MCF 10A (cell line): Measurements from ENCODE around the gene SUPT6H. TPM values are rescaled to one million over a fixed set of nuclear protein-coding genes. Genes with fewer than 3 reads are reported as not detected.

Experiments
- Bru-seq: library from RNA; stranded (reverse); fragments of 400-500 nt; gene quantifications from one replicate; lab custom pipeline; 2021; lab: Mats Ljungman, UMichigan
- BruChase-seq, 2 experiments: library from RNA; stranded (reverse); fragments of 400-500 nt; gene quantifications; one replicate each; lab custom pipeline; 2021; lab: Mats Ljungman, UMichigan
- BruUV-seq: library from RNA; stranded (reverse); fragments of 400-500 nt; replicated peaks from 2 replicates; lab custom pipeline; 2021; lab: Mats Ljungman, UMichigan
- CTCF ChIA-PET: fragments of 300-600 bp; sonication (Branson Sonifier 250); formaldehyde crosslinking; extraction: SDS; loops from one replicate; lab custom pipeline; 2021; ENCODE audit warnings: antibody characterized with exemption, inconsistent platforms; lab: Yijun Ruan, JAX
- POLR2A ChIA-PET: fragments of 300-600, 350-650 bp; sonication (Branson Sonifier 250); formaldehyde crosslinking; extraction: SDS; loops from one replicate; lab custom pipeline; 2020; ENCODE audit warnings: antibody characterized with exemption, inconsistent platforms; lab: Yijun Ruan, JAX
- DNase-seq: peaks from one replicate; pipeline ENCODE4 v3.0.0-alpha.2; 2018; ENCODE audit not compliant: unreplicated experiment
- H3K27ac Mint-ChIP-seq: one replicate; pipeline ENCODE4 v1.8.0; 2022; ENCODE audit warnings: mild to moderate bottlenecking, low read depth, mixed read lengths; ENCODE audit not compliant: unreplicated experiment
- H3K27me3 Mint-ChIP-seq: one replicate; pipeline ENCODE4 v1.8.0; 2022; ENCODE audit warnings: mixed read lengths; ENCODE audit not compliant: insufficient read depth, unreplicated experiment
- H3K36me3 Mint-ChIP-seq: one replicate; pipeline ENCODE4 v1.8.0; 2022; ENCODE audit warnings: mild to moderate bottlenecking, moderate library complexity, mixed read lengths; ENCODE audit not compliant: insufficient read depth, unreplicated experiment
- H3K4me1 Mint-ChIP-seq: one replicate; pipeline ENCODE4 v1.8.0; 2022; ENCODE audit warnings: mixed read lengths; ENCODE audit not compliant: insufficient read depth, unreplicated experiment
- H3K4me3 Mint-ChIP-seq: one replicate; pipeline ENCODE4 v1.8.0; 2022; ENCODE audit warnings: mild to moderate bottlenecking, moderate library complexity, mixed read lengths; ENCODE audit not compliant: unreplicated experiment
- H3K9me3 Mint-ChIP-seq: one replicate; pipeline ENCODE4 v1.8.0; 2022; ENCODE audit warnings: mixed read lengths; ENCODE audit not compliant: unreplicated experiment
- CTCF ChIP-seq: fragments of 200-600 bp; IDR thresholded peaks from one replicate; pipeline ENCODE4 v1.8.0; 2022; ENCODE audit warnings: antibody characterized with exemption, mild to moderate bottlenecking; ENCODE audit not compliant: unreplicated experiment
- intact Hi-C: fragments of 100-400 bp; cut with micrococcal nuclease; formaldehyde crosslinking; loops from 2 replicates; pipeline ENCODE4 v1.14.1; 2022
- long read RNA-seq: library from polyadenylated mRNA; stranded (forward); transcript quantifications from one replicate; pipeline ENCODE4 v2.0.0, GENCODE V29; 2022
- total RNA-seq: library from RNA; stranded (reverse); gene quantifications from 2 replicates; pipeline ENCODE4 v1.2.3, GENCODE V29; 2022

The SUPT6H gene
- total RNA-seq, result 81.7 and 86.4 TPM in 2 replicates
- Bru-seq, nascent RNA, result percentile 88 among the genes with signal in this experiment
- BruChase-seq, experiment 1, labeled RNA remaining after a 6-hour chase, result percentile 94 among the genes with signal in this experiment
- percentile 89 among the genes with signal in this experiment for BruChase-seq, experiment 2, labeled RNA remaining after a 2-hour chase
- long read RNA-seq, full-length matches to known transcripts, result 84 of 142 reads
- long read RNA-seq, partial matches to known transcripts, result 36 of 142 reads
- long read RNA-seq, other reads (novel, unspliced or antisense), result 22 of 142 reads

- DNase-seq, result peak; percentile 86
- Mint-ChIP-seq H3K36me3 (peaks cover 39% of the 10 kb centered on the region), H3K27me3 (no peaks in the 10 kb centered on the region), H3K27ac (peak within 1 kb of the TSS; percentile 96), H3K4me1 (peaks cover 46% of the 10 kb centered on the region), H3K9me3 (no peaks in the 10 kb centered on the region), H3K4me3 (peak within 1 kb of the TSS; percentile 88)
- CTCF ChIA-PET, result interaction anchor here (0.6 to 3.3 kb wide), 6 partner anchors 10 to 70 kb away, joined by 3 to 25 read pairs (median 4); partner anchors contain the start of gene BLTP2
- BruUV-seq, result TSS peak; percentile 69
- no peak for TF ChIP-seq CTCF
- intact Hi-C loops, result no loop called here
- POLR2A ChIA-PET, result interaction anchor here (0.7 to 5.7 kb wide), 28 partner anchors 8 to 690 kb away, joined by 3 to 208 read pairs (median 7); partner anchors contain the start of genes ALDOC, BLTP2, FAM222B and IFT20
Observed at GRCh38 chr17:28661635-28662526, at the start of gene SUPT6H, which contains the start of gene SDF2. TSS of gene SUPT6H (plus strand) at chr17:28662205. CDS start at chr17:28673402, 11,197 bp downstream. TSS of gene SDF2 (minus strand) at chr17:28661906. CDS start at chr17:28661876, 30 bp downstream.

- Mint-ChIP-seq H3K4me1 (no peaks in the 10 kb centered on the region), H3K9me3 (no peaks in the 10 kb centered on the region), H3K36me3 (peaks cover 62% of the 10 kb centered on the region), H3K27me3 (no peaks in the 10 kb centered on the region), H3K4me3 (no peak overlapping the region), H3K27ac (no peak overlapping the region)
- TF ChIP-seq CTCF, result no peak
- intact Hi-C loops, result no loop called here
- ChIA-PET CTCF (interaction anchor here (0.6 to 2.0 kb wide), 12 partner anchors 9 to 1007 kb away, joined by 3 to 10 read pairs (median 3); partner anchors contain the start of gene SPAG5), POLR2A (interaction anchor here (0.8 to 1.0 kb wide), 2 partner anchors 13 to 36 kb away, joined by 3 to 4 read pairs; partner anchors contain the start of gene ALDOC)
- BruUV-seq, result no TSS peak
- no peak for DNase-seq
Observed at GRCh38 chr17:28612531-28612930, 49.5 kb upstream of the SUPT6H start.

GRCh38 chr17:28612936-28613872 is 48.8 kb upstream of the SUPT6H start:
- Mint-ChIP-seq H3K27ac (no peak overlapping the region), H3K27me3 (no peaks in the 10 kb centered on the region), H3K4me3 (no peak overlapping the region), H3K4me1 (no peaks in the 10 kb centered on the region), H3K9me3 (no peaks in the 10 kb centered on the region), H3K36me3 (peaks cover 65% of the 10 kb centered on the region)
- CTCF ChIA-PET, result interaction anchor here (0.6 to 2.0 kb wide), 14 partner anchors 8 to 145 kb away, joined by 3 to 10 read pairs (median 4); partner anchors contain the start of gene SPAG5
- DNase-seq, result peak; percentile 42
- intact Hi-C loops, result loop anchor here (1.0 kb wide), 1 partner anchor 119 kb away; no protein-coding TSS in a partner anchor
- POLR2A ChIA-PET, result interaction anchor here (0.8 to 1.0 kb wide), 2 partner anchors 14 to 37 kb away, joined by 3 to 4 read pairs; partner anchors contain the start of gene ALDOC
- TF ChIP-seq CTCF, result peak; percentile 45
- no TSS peak for BruUV-seq
